NCI-H2227 treated with DMSO at 0.1 percent for 48 hours (cell line): Measurements from ENCODE around the gene ABHD6.
"Not testable (repeated sequence)": the region's sequence is repeated elsewhere in the genome, so short reads cannot be mapped to it uniquely, and the experiment has no call there.

ENCODE experiments used
- DNase-seq: peaks from one replicate; lab custom pipeline; 2025; lab: John Stamatoyannopoulos, UW

The ABHD6 gene

GRCh38 chr3:58281069-58281468, 43.5 kb downstream of the ABHD6 start:
- no peak for DNase-seq

GRCh38 chr3:58285334-58285733, 47.7 kb downstream of the ABHD6 start:
- DNase-seq: no peak

GRCh38 chr3:58287354-58287753, 49.8 kb downstream of the ABHD6 start:
- no peak for DNase-seq

DNA sequence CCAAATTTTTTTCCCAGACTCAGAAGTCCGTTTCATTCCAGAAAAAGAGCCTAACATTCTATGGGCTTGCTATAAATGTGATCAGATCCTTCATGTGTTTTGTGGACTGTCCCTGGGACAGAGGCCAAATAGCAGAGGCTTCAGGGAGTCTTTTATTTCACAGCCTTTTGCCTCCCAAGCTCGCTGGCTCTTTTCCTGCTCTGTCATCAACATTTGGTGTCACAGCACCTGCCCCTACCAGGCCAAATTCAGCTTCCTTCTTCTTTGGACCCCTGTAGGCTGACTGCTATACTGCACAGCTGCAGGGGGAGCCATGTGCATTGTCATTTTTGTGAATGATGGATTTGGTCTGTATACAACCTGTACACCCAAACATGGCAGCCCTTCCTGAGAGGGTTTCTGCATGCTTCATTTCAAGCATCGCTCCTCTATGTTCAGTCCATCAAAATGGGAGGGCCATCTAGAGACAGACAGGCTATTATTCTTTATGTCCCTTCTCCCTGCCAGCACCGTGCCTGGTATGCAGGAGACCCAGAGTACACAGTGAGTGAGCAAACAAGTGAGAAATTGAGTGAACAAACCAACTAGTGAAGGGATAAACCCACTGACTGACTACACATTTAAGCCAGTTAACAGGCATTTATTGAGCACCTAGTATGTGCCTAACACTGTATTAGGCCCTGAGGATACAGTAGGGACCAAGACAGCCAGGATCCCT, 50.6 kb downstream of the ABHD6 start:
- DNase-seq: no peak

DNA sequence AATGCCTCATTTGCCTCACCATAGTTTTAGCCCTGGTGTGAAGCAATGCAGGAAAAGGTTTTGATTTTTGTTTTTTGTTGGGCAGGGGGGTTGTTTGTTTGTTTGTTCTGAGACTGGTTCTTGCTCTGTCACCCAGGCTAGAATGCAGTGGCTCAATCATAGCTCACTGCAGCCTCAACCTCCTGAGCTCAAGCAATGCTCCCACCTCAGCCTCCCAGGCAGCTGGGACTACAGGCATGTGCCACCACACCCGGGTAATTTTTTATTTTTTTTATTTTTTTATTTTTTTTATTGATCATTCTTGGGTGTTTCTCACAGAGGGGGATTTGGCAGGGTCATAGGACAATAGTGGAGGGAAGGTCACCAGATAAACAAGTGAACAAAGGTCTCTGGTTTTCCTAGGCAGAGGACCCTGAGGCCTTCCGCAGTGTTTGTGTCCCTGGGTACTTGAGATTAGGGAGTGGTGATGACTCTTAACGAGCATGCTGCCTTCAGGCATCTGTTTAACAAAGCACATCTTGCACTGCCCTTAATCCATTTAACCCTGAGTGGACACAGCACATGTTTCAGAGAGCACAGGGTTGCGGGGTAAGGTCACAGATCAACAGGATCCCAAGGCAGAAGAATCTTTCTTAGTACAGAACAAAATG, 51.5 kb downstream of the ABHD6 start:
- DNase-seq: not testable (repeated sequence)

DNA sequence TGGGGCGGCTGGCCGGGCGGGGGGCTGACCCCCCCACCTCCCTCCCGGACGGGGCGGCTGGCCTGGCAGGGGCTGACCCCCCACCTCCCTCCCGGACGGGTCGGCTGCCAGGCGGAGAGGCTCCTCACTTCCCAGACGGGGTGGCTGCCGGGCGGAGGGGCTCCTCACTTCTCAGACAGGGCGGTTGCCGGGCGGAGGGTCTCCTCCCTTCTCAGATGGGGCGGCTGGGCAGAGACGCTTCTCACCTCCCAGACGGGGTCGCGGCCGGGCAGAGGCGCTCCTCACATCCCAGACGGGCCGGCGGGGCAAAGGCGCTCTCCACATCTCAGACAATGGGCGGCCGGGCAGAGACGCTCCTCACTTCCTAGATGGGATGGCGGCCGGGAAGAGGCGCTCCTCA, 52.9 kb downstream of the ABHD6 start:
- not testable (repeated sequence) for DNase-seq

- DNase-seq: no peak
Observed at GRCh38 chr3:58291671-58292338, 54.2 kb downstream of the ABHD6 start.

- no peak for DNase-seq
Observed at GRCh38 chr3:58292866-58293265, 55.3 kb downstream of the ABHD6 start.

GRCh38 chr3:58293516-58293915, 55.9 kb downstream of the ABHD6 start:
- no peak for DNase-seq

GRCh38 chr3:58296269-58296668, 58.7 kb downstream of the ABHD6 start:
- no peak for DNase-seq

GRCh38 chr3:58296843-58297242, 59.3 kb downstream of the ABHD6 start:
- no peak for DNase-seq

GRCh38 chr3:58298190-58298589, 60.6 kb downstream of the ABHD6 start:
- DNase-seq: no peak

GRCh38 chr3:58299075-58299474, 61.5 kb downstream of the ABHD6 start:
- no peak for DNase-seq

DNA sequence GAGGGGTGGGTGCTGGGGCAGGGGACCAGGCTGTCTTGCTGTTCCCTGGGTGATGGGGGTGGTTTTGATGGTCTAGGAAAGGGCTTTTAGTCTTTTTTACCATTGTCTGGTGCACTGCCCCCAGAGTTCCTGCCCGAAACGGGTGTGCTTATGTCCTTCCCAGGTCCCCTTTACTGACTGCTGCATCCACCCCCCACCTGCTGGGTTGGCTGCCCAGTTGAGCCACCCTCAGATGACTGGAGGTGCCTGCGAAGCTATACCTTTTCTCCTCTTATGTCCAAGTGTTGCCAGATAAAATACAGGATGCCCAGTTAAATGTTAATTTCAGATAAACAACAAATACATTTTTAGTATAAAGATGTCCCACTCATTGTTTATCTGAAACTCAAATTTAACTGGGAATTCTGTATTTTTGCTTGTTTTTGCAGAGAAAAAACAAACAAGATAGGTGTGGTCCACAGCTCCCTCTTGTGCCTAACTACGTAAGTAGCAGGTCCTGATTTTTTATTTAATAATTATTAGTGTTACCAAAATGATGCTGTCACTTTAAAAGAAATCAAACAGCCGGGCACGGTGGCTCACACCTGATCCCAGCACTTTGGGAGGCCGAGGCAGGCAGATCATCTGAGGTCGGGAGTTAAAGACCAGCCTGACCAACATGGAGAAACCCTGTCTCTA, 62.4 kb downstream of the ABHD6 start:
- no peak for DNase-seq

- DNase-seq: peak; percentile 91
Observed at GRCh38 chr3:58305882-58306711, 68.5 kb downstream of the ABHD6 start, which contains the start of the genes HTD2 and RPP14. TSS of gene HTD2 (plus strand) at chr3:58306520. CDS start at chr3:58317614, 11,094 bp downstream. TSS of gene RPP14 (plus strand) at chr3:58306245. CDS start at chr3:58310330, 4,085 bp downstream.

DNA sequence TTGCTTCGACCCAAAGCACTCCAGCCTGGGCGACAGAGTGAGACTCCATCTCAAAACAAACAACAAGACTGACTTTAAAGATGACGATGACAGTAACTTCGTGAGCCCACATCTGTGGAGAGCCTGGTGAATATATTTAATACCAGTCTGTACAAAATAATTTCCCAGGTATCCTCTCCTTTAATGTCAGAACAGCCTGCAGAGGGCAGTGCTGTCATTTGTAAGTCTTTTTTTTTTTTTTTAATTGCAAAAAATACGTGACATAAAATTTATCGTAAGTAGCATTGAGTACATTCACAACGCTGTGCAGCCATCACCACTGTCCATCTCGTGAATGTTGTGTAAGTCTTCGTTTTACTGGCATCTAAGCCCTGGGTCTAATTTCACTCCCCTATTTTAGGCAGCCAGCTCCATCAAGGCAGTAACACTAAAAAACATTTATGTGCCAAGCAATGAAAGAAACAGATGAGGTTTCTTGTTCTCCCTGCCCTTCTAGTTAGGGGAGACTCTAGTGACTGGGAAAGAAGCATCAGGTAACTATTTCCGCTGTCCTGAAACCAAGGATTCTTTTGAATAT, 70.1 kb downstream of the ABHD6 start:
- no peak for DNase-seq

DNA sequence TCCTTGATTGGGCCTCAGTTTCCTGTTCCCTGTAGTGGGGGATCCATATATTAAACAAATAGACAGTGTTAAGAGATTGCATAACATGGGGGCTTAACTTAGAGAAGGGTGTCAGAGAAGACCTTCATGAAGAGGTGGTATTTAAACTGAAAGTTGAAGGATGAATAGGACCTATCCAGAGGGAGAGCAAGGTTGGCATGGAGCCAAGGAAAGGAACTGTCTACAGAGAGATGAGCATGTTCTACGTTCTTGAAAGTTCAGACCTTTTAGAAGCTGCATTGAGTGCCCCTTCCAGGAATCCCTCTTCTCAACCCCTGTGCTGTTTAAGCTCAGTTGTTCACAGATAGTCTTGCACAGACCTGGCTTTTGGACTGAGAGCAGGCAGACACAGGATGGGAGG, 71.1 kb downstream of the ABHD6 start:
- DNase-seq: no peak

DNA sequence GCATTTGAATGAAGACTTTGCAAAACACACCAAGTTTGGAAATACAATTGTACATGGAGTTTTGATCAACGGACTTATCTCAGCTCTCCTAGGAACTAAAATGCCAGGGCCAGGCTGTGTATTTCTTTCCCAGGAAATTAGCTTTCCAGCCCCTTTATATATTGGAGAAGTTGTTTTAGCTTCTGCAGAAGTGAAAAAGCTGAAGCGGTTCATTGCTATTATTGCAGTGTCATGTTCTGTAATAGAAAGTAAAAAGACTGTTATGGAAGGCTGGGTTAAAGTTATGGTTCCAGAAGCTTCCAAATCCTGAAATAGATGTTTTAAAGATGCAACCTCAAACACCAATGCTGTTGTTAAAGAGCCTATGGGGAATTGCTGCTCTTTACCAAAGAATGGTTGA, 80.2 kb downstream of the ABHD6 start:
- DNase-seq: no peak

GRCh38 chr3:58321791-58322190, 84.2 kb downstream of the ABHD6 start:
- DNase-seq: no peak

GRCh38 chr3:58322793-58323192, 85.2 kb downstream of the ABHD6 start:
- no peak for DNase-seq
